SW480 (cell line): Measurements from ENCODE around the gene ACOX3.

Source experiments
- DNase-seq: peaks from one replicate; pipeline ENCODE4 v3.0.0-alpha.2; 2016; ENCODE audit warnings: low spot score

The ACOX3 gene

GRCh38 chr4:8467016-8467415, 26.5 kb upstream of the ACOX3 start:
- no peak for DNase-seq

- DNase-seq, result no peak
Measured at GRCh38 chr4:8465615-8466611, 25.4 kb upstream of the ACOX3 start.

- no peak for DNase-seq
Measured at GRCh38 chr4:8464381-8464780, 23.9 kb upstream of the ACOX3 start.

GRCh38 chr4:8463811-8464210, 23.3 kb upstream of the ACOX3 start:
- DNase-seq, result no peak

GRCh38 chr4:8461616-8462015, 21.1 kb upstream of the ACOX3 start:
- DNase-seq, result no peak

- DNase-seq, result no peak
Measured at GRCh38 chr4:8461086-8461485, 20.6 kb upstream of the ACOX3 start.

- DNase-seq, result peak; percentile 14
Measured at GRCh38 chr4:8459867-8460445, 19.4 kb upstream of the ACOX3 start.

- no peak for DNase-seq
Measured at GRCh38 chr4:8457646-8458252, 17.2 kb upstream of the ACOX3 start.

GRCh38 chr4:8453957-8454356, 13.4 kb upstream of the ACOX3 start:
- no peak for DNase-seq

- no peak for DNase-seq
Measured at GRCh38 chr4:8451440-8452182, 11.1 kb upstream of the ACOX3 start.

- DNase-seq, result no peak
Measured at GRCh38 chr4:8446122-8446521, 5.6 kb upstream of the ACOX3 start.

GRCh38 chr4:8443801-8444200, 3.3 kb upstream of the ACOX3 start:
- DNase-seq, result no peak

GRCh38 chr4:8442596-8443358, 2.3 kb upstream of the ACOX3 start:
- DNase-seq, result no peak

GRCh38 chr4:8441499-8442091, 1.1 kb upstream of the ACOX3 start:
- no peak for DNase-seq

- no peak for DNase-seq
Measured at GRCh38 chr4:8439914-8440491, 520 bp downstream of the ACOX3 start.

- no peak for DNase-seq
Measured at GRCh38 chr4:8439168-8439567, 1.4 kb downstream of the ACOX3 start.

GRCh38 chr4:8438743-8439142, 1.8 kb downstream of the ACOX3 start:
- no peak for DNase-seq

- DNase-seq, result no peak
Measured at GRCh38 chr4:8437281-8437680, 3.2 kb downstream of the ACOX3 start.

- no peak for DNase-seq
Measured at GRCh38 chr4:8435656-8436121, 4.8 kb downstream of the ACOX3 start.

- DNase-seq, result no peak
Measured at GRCh38 chr4:8434251-8435073, 6.1 kb downstream of the ACOX3 start.
